ENCODE data around the gene NOD1.
"Not testable (repeated sequence)": the region's sequence is repeated elsewhere in the genome, so short reads cannot be mapped to it uniquely, and the experiment has no call there.

NOD1 gene

GRCh38 chr7:30514177-30514576, 35.6 kb upstream of the NOD1 start:
- 93 to 100% methylated on average over 1 to 2 of the region's 3 CpGs for WGBS, 2 experiments (ENCODE audit: insufficient coverage in 2 of 2)
- Histone ChIP-seq H3K27ac (ENCODE audit: low read depth, low read length, severe bottlenecking) (no peak overlapping the region), H3K4me3 (ENCODE audit: extremely low read depth, insufficient read depth, low read length, poor library complexity, severe bottlenecking) (no peak overlapping the region), H3K9me3 (ENCODE audit: control insufficient read depth, low read length) (no peaks in the 10 kb centered on the region), H3K4me1 (ENCODE audit: control insufficient read depth, insufficient read depth, low read length, poor library complexity, severe bottlenecking) (no peaks in the 10 kb centered on the region), H3K36me3 (ENCODE audit: control insufficient read depth, insufficient read depth, low read length) (no peaks in the 10 kb centered on the region)

GRCh38 chr7:30513762-30514161, 35.2 kb upstream of the NOD1 start:
- Histone ChIP-seq H3K4me1 (ENCODE audit: control insufficient read depth, insufficient read depth, low read length, poor library complexity, severe bottlenecking) (no peaks in the 10 kb centered on the region), H3K9me3 (ENCODE audit: control insufficient read depth, low read length) (no peaks in the 10 kb centered on the region), H3K36me3 (ENCODE audit: control insufficient read depth, insufficient read depth, low read length) (no peaks in the 10 kb centered on the region), H3K27ac (ENCODE audit: low read depth, low read length, severe bottlenecking) (no peak overlapping the region), H3K4me3 (ENCODE audit: extremely low read depth, insufficient read depth, low read length, poor library complexity, severe bottlenecking) (no peak overlapping the region)
- WGBS, 2 experiments (ENCODE audit: insufficient coverage in 2 of 2), result 100% methylated on average over 1 of the region's 2 CpGs

GRCh38 chr7:30511973-30512662, 33.5 kb upstream of the NOD1 start:
- Histone ChIP-seq H3K4me3 (ENCODE audit: extremely low read depth, insufficient read depth, low read length, poor library complexity, severe bottlenecking) (no peak overlapping the region), H3K9me3 (ENCODE audit: control insufficient read depth, low read length) (no peaks in the 10 kb centered on the region), H3K4me1 (ENCODE audit: control insufficient read depth, insufficient read depth, low read length, poor library complexity, severe bottlenecking) (no peaks in the 10 kb centered on the region), H3K36me3 (ENCODE audit: control insufficient read depth, insufficient read depth, low read length) (no peaks in the 10 kb centered on the region), H3K27ac (ENCODE audit: low read depth, low read length, severe bottlenecking) (no peak overlapping the region)
- 60% methylated on average over 1 of the region's 1 CpG; no CpG with 5 or more reads in 1 of the 2 experiments for WGBS, 2 experiments (ENCODE audit: insufficient coverage in 2 of 2)

GRCh38 chr7:30511494-30511893, 32.9 kb upstream of the NOD1 start:
- no peaks in the 10 kb centered on the region for H3K36me3 ChIP-seq (ENCODE audit: control insufficient read depth, insufficient read depth, low read length)
- WGBS, 2 experiments (ENCODE audit: insufficient coverage in 2 of 2), result 60% methylated on average over 1 of the region's 2 CpGs

GRCh38 chr7:30510124-30511075, 31.8 kb upstream of the NOD1 start:
- WGBS, 2 experiments (ENCODE audit: insufficient coverage in 2 of 2), result 94 to 100% methylated on average over 2 of the region's 4 CpGs
- H3K9me3 ChIP-seq (ENCODE audit: control insufficient read depth, low read length), result no peaks in the 10 kb centered on the region
- H3K27ac ChIP-seq (ENCODE audit: low read depth, low read length, severe bottlenecking), result no peak overlapping the region
- no peaks in the 10 kb centered on the region for H3K4me1 ChIP-seq (ENCODE audit: control insufficient read depth, insufficient read depth, low read length, poor library complexity, severe bottlenecking)
- no peaks in the 10 kb centered on the region for H3K36me3 ChIP-seq (ENCODE audit: control insufficient read depth, insufficient read depth, low read length)
- H3K4me3 ChIP-seq (ENCODE audit: extremely low read depth, insufficient read depth, low read length, poor library complexity, severe bottlenecking), result no peak overlapping the region

More at GRCh38 chr7:30511494-30511893, 32.9 kb upstream of the NOD1 start:
- Histone ChIP-seq H3K4me3 (ENCODE audit: extremely low read depth, insufficient read depth, low read length, poor library complexity, severe bottlenecking) (no peak overlapping the region), H3K4me1 (ENCODE audit: control insufficient read depth, insufficient read depth, low read length, poor library complexity, severe bottlenecking) (no peaks in the 10 kb centered on the region), H3K27ac (ENCODE audit: low read depth, low read length, severe bottlenecking) (no peak overlapping the region), H3K9me3 (ENCODE audit: control insufficient read depth, low read length) (no peaks in the 10 kb centered on the region)

- H3K27ac ChIP-seq (ENCODE audit: low read depth, low read length, severe bottlenecking); H3K36me3 ChIP-seq (ENCODE audit: control insufficient read depth, insufficient read depth, low read length); H3K4me3 ChIP-seq (ENCODE audit: extremely low read depth, insufficient read depth, low read length, poor library complexity, severe bottlenecking); H3K9me3 ChIP-seq (ENCODE audit: control insufficient read depth, low read length); H3K4me1 ChIP-seq (ENCODE audit: control insufficient read depth, insufficient read depth, low read length, poor library complexity, severe bottlenecking): not testable (repeated sequence)
- WGBS, 2 experiments (ENCODE audit: insufficient coverage in 2 of 2), result 100% methylated on average over 4 of the region's 9 CpGs; no CpG with 5 or more reads in 1 of the 2 experiments
Measured at GRCh38 chr7:30509171-30509857, 30.7 kb upstream of the NOD1 start.

GRCh38 chr7:30507346-30507900, 28.8 kb upstream of the NOD1 start:
- H3K36me3 ChIP-seq (ENCODE audit: control insufficient read depth, insufficient read depth, low read length); H3K9me3 ChIP-seq (ENCODE audit: control insufficient read depth, low read length); H3K27ac ChIP-seq (ENCODE audit: low read depth, low read length, severe bottlenecking); H3K4me1 ChIP-seq (ENCODE audit: control insufficient read depth, insufficient read depth, low read length, poor library complexity, severe bottlenecking); H3K4me3 ChIP-seq (ENCODE audit: extremely low read depth, insufficient read depth, low read length, poor library complexity, severe bottlenecking): not testable (repeated sequence)
- WGBS, 2 experiments (ENCODE audit: insufficient coverage in 2 of 2), result 90 to 93% methylated on average over 9 of the region's 9 CpGs

GRCh38 chr7:30505174-30505697, 26.7 kb upstream of the NOD1 start:
- H3K27ac ChIP-seq (ENCODE audit: low read depth, low read length, severe bottlenecking), result no peak overlapping the region

GRCh38 chr7:30504301-30505173, 26.0 kb upstream of the NOD1 start, which contains the start of gene GGCT:
Gene GGCT, minus strand, starts transcription at chr7:30504829. Its CDS starts 120 bp downstream, at chr7:30504709.
- Histone ChIP-seq H3K36me3 (ENCODE audit: control insufficient read depth, insufficient read depth, low read length) (peaks cover 6% of the 10 kb centered on the region), H3K9me3 (ENCODE audit: control insufficient read depth, low read length) (no peaks in the 10 kb centered on the region), H3K4me3 (ENCODE audit: extremely low read depth, insufficient read depth, low read length, poor library complexity, severe bottlenecking) (peak within 1 kb of the TSS; percentile 79), H3K27ac (ENCODE audit: low read depth, low read length, severe bottlenecking) (no peak within 1 kb of the TSS), H3K4me1 (ENCODE audit: control insufficient read depth, insufficient read depth, low read length, poor library complexity, severe bottlenecking) (no peaks in the 10 kb centered on the region)
- 6 to 10% methylated on average over 60 to 63 of the region's 64 CpGs for WGBS, 2 experiments (ENCODE audit: insufficient coverage in 2 of 2)

More at GRCh38 chr7:30505174-30505697, 26.7 kb upstream of the NOD1 start:
- 92 to 94% methylated on average over 15 to 16 of the region's 19 CpGs for WGBS, 2 experiments (ENCODE audit: insufficient coverage in 2 of 2)
- peaks cover 6% of the 10 kb centered on the region for H3K36me3 ChIP-seq (ENCODE audit: control insufficient read depth, insufficient read depth, low read length)
- peak overlapping the region; percentile 79 for H3K4me3 ChIP-seq (ENCODE audit: extremely low read depth, insufficient read depth, low read length, poor library complexity, severe bottlenecking)
- no peaks in the 10 kb centered on the region for H3K9me3 ChIP-seq (ENCODE audit: control insufficient read depth, low read length)
- no peaks in the 10 kb centered on the region for H3K4me1 ChIP-seq (ENCODE audit: control insufficient read depth, insufficient read depth, low read length, poor library complexity, severe bottlenecking)

Measured in mesodermal cell (in vitro differentiated cells).